IMR-90 (cell line): Measurements from ENCODE around the gene CHD9.
"Not testable (repeated sequence)": the region's sequence is repeated elsewhere in the genome, so short reads cannot be mapped to it uniquely, and the experiment has no call there.

Source experiments
- BHLHE40 ChIP-seq: fragments of 150-350 bp; IDR thresholded peaks from 2 replicates; pipeline ENCODE4 v1.6.1; 2016; ENCODE audit warnings: mild to moderate bottlenecking, low read depth, low read length
- CEBPB ChIP-seq: IDR thresholded peaks from 2 replicates; pipeline ENCODE4 v1.6.1; 2012; ENCODE audit warnings: low read depth, low read length, improper control_type of control experiment
- CHD1 ChIP-seq: IDR thresholded peaks from 2 replicates; pipeline ENCODE4 v1.6.1; 2012; ENCODE audit warnings: low read depth, low read length, improper control_type of control experiment
- ELK1 ChIP-seq: fragments of 150-350 bp; IDR thresholded peaks from 2 replicates; pipeline ENCODE4 v1.6.1; 2016; ENCODE audit warnings: low read depth, mild to moderate bottlenecking, low read length, moderate library complexity, borderline replicate concordance
- MAZ ChIP-seq: IDR thresholded peaks from 2 replicates; pipeline ENCODE4 v1.6.1; 2012; ENCODE audit warnings: low read depth, mild to moderate bottlenecking, low read length, improper control_type of control experiment, moderate library complexity, borderline replicate concordance
- POLR2A ChIP-seq: IDR thresholded peaks from 2 replicates; pipeline ENCODE4 v1.6.1; 2012; ENCODE audit warnings: mild to moderate bottlenecking, low read depth, low read length
- RAD21 ChIP-seq: IDR thresholded peaks from 2 replicates; pipeline ENCODE4 v1.6.1; 2012; ENCODE audit warnings: low read length, improper control_type of control experiment
- RCOR1 ChIP-seq: IDR thresholded peaks from 2 replicates; pipeline ENCODE4 v1.6.1; 2012; ENCODE audit warnings: mild to moderate bottlenecking, low read length, improper control_type of control experiment; ENCODE audit not compliant: insufficient replicate concordance
- RFX5 ChIP-seq: IDR thresholded peaks from 2 replicates; pipeline ENCODE4 v1.8.0; 2012; ENCODE audit warnings: low read depth, mild to moderate bottlenecking, low read length, moderate library complexity
- SMC3 ChIP-seq: fragments of 150-350 bp; IDR thresholded peaks from 2 replicates; pipeline ENCODE4 v1.6.1; 2016; ENCODE audit warnings: low read depth, mild to moderate bottlenecking, antibody characterized with exemption, low read length, moderate library complexity
- TF ChIP-seq, protein P1 (sequence below): fragments of 150-350 bp; IDR thresholded peaks from 2 replicates; pipeline ENCODE4 v1.6.1; 2017; ENCODE audit warnings: mild to moderate bottlenecking, antibody characterized with exemption, low read length, low read depth
- TF ChIP-seq, protein P2 (sequence below): conservative IDR thresholded peaks from 2 replicates; pipeline ENCODE4 v1.5.1; 2012; ENCODE audit warnings: mild to moderate bottlenecking, low read depth, low read length, improper control_type of control experiment

GRCh38 chr16:53074296-53074695 lies 19.5 kb downstream of the CHD9 start:
- TF ChIP-seq CEBPB, POLR2A, RAD21, BHLHE40, RFX5, MAZ, ELK1, SMC3, RCOR1, CHD1: not testable (repeated sequence)
- TF ChIP-seq, protein P1, sequence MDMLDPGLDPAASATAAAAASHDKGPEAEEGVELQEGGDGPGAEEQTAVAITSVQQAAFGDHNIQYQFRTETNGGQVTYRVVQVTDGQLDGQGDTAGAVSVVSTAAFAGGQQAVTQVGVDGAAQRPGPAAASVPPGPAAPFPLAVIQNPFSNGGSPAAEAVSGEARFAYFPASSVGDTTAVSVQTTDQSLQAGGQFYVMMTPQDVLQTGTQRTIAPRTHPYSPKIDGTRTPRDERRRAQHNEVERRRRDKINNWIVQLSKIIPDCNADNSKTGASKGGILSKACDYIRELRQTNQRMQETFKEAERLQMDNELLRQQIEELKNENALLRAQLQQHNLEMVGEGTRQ: not testable (repeated sequence)
- TF ChIP-seq, protein P2, sequence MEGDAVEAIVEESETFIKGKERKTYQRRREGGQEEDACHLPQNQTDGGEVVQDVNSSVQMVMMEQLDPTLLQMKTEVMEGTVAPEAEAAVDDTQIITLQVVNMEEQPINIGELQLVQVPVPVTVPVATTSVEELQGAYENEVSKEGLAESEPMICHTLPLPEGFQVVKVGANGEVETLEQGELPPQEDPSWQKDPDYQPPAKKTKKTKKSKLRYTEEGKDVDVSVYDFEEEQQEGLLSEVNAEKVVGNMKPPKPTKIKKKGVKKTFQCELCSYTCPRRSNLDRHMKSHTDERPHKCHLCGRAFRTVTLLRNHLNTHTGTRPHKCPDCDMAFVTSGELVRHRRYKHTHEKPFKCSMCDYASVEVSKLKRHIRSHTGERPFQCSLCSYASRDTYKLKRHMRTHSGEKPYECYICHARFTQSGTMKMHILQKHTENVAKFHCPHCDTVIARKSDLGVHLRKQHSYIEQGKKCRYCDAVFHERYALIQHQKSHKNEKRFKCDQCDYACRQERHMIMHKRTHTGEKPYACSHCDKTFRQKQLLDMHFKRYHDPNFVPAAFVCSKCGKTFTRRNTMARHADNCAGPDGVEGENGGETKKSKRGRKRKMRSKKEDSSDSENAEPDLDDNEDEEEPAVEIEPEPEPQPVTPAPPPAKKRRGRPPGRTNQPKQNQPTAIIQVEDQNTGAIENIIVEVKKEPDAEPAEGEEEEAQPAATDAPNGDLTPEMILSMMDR: not testable (repeated sequence)
